GM19372 (cell line): ENCODE data around the gene SIPA1L2.
A peak's percentile ranks its signal among the peaks of the same experiment; 100 is the strongest.
"Not testable (repeated sequence)": the region's sequence is repeated elsewhere in the genome, so short reads cannot be mapped to it uniquely, and the experiment has no call there.

Experiments
- ATAC-seq: cut with Tn5 transposase; IDR thresholded peaks from one replicate; pipeline ENCODE4 v1.9.1; 2021; ENCODE audit warnings: mild to moderate bottlenecking, low read depth, moderate library complexity; ENCODE audit not compliant: unreplicated experiment

SIPA1L2 gene

GRCh38 chr1:232621050-232621449, 8.9 kb downstream of the SIPA1L2 start:
- no peak for ATAC-seq

DNA sequence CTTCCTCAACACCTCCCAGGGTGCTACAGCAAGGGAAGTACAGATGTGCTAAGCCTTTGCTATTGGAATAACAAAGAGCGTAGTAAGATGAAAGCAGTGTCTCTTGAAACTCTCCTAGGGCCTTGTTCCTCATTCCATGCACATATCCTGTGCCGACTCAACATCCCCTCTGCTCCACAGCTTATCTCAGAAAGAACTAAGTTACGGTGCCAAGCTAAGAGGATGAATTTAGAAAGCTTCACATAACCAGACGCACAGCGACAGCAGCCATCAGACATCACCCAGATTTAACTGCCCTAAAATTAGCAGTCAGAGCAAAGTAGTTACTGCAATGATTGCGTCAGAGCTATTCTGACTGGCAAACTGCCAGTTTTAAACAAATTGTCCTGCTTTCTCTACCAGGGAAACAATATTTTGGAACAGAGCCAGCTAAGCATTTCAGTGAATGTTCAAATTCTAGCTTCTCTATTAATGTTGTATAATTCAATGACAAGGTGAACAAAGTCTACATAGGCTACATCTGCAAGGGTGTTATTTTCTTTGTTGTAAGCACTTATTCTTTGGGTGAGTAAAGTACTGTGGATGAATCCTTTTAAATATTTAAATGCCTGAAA, 9.5 kb downstream of the SIPA1L2 start:
- ATAC-seq = no peak

DNA sequence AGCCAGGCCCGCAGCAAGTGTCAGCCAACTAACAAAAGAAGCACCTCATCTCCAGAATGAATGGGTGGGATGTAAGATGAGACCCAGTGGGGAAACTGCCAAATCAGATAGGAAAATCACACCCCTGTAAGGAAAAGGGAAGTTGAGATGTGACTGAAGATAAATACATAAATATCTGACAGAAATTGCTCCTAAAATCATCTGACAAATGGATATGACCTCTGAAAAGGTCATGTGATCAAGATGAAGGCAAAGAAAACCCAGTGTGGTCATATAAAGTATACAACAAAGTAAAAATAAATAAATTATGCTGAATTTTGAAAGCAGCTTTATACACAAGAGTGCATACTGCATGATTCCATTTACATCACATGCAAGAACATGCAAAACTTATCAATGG, 12.7 kb downstream of the SIPA1L2 start:
- no peak for ATAC-seq

DNA sequence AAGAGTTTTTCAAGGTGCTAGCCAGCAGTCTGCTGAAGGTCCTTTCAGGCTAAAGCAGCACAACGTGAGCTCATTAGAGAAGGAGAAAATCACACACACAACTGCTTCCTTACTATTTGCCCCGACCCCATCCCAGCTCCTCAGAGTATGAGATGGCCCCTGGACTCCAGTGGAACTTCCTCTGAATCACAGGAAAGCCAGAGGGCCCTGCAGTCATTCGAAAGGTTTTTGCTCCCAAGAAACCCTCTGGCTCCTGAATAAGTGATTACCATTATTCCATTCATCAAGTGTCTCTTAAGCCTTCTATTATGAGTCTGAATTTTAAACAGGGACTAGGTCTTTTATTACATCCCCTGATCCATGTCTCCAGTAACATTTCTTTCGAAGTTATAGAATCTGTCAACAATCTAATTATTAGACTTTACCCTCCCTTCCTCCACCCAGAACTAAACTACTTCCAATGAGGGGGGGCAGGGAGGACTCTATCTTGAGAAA, 14.6 kb downstream of the SIPA1L2 start:
- no peak for ATAC-seq

DNA sequence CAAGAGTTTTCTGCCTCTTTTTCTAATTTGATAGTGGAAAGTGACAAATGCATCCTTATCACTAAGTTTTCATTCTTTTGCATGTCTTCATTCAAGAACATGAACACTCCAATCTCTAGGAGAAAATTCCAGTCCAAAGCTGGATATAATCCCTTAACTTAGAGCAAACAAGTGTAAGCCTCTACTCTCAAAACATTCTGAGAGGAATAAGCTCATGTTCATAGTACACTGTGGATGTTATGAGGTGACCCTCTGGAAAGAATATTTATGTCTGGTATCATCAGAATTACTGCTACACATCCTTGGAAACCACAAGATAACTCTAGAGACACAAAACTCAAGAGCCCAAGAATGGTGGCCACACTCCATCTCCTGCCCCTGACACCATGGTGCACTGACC, 15.1 kb downstream of the SIPA1L2 start:
- ATAC-seq = no peak

- ATAC-seq = no peak
These were observed 16.1 kb downstream of the SIPA1L2 start for GRCh38 chr1:232613752-232614381.

- not testable (repeated sequence) for ATAC-seq
These were observed 17.1 kb downstream of the SIPA1L2 start for GRCh38 chr1:232612836-232613235.

- no peak for ATAC-seq
These were observed 18.1 kb downstream of the SIPA1L2 start for GRCh38 chr1:232611834-232612233.

GRCh38 chr1:232610902-232611745, 18.8 kb downstream of the SIPA1L2 start:
- ATAC-seq = not testable (repeated sequence)

DNA sequence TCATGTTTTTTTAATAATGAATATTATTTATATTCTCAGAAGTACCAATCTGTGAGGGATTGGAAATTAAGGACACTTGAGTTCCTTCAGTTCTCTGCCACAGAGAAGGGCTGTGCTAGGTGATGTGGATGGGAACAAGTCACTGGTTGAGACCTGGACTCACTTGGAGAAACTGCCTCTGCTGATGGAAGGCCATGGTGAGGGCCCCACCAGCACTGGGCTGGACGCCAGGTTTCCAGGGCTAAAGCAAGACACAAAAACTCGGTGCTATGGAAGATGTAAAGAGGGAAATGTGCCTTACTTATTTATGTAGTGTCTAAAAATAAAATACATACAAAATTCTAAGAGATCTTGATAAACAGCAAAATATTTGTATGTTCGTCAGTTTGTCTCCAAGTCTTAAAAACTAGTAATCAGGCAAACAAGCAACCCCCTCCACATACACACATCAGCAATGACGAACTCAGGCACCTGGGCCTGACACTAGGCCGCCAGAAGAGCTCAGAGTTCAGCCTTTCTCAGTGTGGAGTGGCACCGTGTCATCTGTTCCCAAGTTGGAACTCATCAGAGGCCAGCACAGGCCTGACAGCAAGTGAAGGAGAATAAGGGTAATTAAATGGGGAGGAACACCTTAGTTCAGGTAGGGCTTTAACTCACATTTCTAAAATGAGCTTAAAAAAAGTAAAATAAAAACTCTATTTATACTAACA, 19.6 kb downstream of the SIPA1L2 start:
- no peak for ATAC-seq

DNA sequence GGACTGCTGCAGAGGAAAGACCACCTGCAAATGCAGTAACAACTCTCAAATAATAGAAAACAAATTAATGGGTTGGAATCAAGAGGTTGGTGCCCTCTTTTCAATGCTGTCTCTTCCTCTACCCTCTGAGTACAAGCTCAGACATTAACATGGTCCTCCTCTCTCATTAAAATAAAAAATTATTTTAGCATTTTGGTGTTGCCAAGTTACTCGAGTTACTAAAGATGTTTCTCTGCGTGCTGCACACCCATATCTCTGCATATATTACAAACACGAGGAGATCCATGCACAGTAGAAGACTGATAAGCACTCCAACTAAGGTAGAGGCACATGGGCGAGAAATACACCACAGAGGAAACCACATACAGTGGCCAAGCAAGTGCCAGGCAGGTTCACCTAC, 21.5 kb downstream of the SIPA1L2 start:
- no peak for ATAC-seq

DNA sequence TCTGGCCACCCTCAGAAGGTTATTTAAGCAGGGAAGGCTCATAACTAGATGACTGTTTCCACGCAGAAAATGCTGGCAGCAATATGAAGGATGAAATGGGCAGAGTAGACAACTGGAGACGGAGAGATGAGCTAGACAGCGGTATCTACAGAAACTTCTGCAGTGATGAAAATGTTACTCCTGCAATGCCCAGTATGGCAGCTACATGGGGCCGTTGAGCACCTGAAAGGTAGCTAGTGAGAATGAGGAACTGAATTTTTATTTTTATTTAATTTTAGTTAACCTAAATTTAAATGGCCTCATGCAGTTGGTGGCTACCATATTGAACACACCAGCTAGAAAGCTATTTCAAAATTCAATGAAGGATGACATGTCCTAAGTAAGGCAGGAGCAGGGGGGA, 27.3 kb downstream of the SIPA1L2 start:
- no peak for ATAC-seq

GRCh38 chr1:232600424-232601258, 29.3 kb downstream of the SIPA1L2 start:
- ATAC-seq = peak; percentile 44

DNA sequence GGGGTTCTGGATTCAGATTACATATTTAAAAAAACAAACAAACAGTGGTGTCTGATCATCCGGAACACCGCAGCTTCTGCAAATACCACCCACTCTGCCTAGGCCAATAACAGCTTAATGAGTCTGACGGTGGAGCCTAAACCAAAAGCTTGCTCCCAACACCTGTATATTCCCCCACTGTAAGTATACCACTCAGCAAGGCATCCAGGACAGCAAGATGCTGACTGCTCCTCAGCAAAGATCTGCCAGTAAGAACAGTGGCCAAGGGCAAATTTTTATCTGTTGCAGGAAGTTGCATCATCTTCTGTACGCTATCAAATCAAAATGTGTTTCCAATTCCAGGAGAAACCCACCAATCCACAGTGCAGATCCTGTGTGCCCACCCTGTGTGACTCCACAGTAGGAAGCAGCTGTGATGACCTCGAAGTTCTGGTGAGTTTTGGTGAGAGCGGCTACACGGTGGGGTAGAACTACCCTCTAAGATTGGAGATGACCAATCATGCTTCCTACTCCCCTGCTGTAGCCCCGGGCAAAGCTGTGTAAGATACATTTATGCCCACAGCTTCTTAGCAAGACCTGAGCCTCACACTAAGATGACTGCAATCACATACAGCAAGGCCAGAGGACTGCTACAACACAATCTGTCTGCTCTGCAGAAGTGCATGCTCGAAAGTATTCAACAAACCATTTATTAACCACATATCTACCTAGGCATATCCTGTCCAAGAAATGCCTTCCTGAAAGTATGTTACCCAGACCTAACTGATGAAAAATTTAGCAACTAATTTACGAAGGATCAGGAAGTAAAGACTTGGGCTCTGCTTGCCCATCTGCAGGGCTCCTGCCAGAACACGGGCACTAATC, 30.5 kb downstream of the SIPA1L2 start:
- ATAC-seq = peak; percentile 58

DNA sequence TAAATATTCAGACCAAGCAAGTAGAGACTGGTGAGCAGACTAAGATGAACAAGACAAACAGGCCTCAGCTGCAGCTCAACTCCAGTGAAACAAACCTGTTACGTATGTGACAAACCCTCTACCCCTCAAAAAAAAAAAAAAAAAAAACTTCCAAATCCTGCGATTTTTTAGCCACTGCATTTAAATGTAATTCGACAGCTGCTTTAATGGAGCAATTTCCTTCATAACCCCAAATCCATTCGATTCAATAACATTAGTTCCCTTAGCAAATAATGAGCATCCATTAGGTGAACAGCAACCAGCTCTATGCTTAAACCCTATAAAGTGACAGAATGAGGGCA, 31.1 kb downstream of the SIPA1L2 start:
- ATAC-seq = no peak

DNA sequence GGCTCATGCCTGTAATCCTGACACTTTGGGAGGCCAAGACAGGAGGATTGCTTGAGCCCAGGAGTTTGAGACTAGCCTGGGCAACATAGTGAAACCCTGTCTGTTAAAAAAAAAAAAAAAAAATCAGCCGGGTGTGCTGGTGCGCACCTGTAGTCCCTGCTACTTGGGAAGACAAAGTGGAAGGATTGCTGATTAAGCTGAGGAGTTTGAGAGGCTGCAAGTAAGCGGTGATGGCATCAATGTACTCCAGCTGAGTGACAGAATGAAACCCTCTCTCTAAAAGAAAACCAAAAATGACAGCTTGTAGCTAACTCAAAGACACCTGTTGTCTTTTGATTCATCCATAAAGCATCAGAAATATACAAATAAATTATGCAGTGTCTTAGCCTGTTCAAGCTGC, 31.8 kb downstream of the SIPA1L2 start:
- no peak for ATAC-seq

- ATAC-seq = no peak
These were observed 32.2 kb downstream of the SIPA1L2 start for GRCh38 chr1:232597721-232598120.

DNA sequence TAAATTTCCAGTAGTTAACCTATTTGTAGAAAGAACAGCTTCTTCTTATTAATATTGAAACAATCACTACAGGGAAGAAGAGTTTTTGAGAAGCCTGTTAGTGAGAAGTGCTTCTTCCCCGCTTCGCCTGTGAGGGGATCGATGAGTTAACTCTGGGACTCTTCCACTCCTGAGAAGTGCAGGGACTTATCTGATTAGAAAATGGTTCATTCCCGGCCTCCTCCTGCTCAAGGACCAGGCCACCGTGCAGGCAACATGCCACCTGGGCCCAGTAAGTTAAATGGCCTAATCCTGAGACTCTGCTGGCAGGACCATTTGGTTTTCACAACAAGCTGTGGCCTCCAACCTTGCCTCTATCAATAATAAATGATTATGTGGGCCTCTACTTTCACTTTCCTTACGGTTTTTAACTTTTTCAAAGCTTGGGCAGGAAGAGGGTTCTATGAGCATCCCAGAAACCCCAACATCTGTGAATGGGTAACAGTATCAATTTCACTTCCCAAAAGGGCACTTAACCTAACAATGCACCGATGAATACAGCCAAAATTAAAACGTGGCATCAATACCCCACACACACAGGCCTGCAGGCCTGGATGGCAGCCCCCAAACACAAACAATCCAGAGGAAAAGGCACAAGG, 33.1 kb downstream of the SIPA1L2 start:
- ATAC-seq = no peak
